SK-N-MC (cell line): ENCODE results near the gene CCT3.

Source experiments
- EZH2 ChIP-seq: fragments of 200-600 bp; sonication (generic); IDR thresholded peaks from one replicate; pipeline ENCODE4 v1.6.1; 2017; ENCODE audit warnings: antibody characterized with exemption
- POLR2AphosphoS5 ChIP-seq: IDR thresholded peaks from 2 replicates; pipeline ENCODE4 v1.6.1; 2012; ENCODE audit warnings: mild to moderate bottlenecking, low read depth, low read length, borderline replicate concordance

DNA sequence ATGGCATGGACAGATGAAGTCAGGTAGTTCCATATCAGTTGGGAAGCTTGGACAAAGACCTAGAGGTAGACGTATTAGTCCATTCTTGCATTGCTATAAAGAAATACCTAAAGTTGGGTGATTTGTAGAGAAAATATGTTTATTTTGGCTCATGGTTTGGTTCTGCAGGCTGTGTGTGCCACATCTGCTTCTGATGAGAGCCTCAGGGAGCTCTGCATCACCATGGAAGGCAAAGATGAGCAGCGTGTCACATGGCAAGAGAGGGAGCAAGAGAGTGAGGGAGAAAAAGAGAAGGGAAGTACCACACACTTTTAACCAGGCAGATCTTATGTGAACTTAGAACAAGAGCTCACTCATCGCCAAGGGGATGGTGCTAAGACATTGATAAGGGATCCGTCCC is 9.2 kb upstream of the CCT3 start:
- TF ChIP-seq POLR2AphosphoS5 = no peak
- no peak for TF ChIP-seq EZH2
